Kidney epithelial cell (primary cell): ENCODE results near the gene SPG7. TPM values are rescaled to one million over a fixed set of nuclear protein-coding genes. Genes with fewer than 3 reads are reported as not detected.

Source experiments
- DNase-seq: peaks from one replicate; pipeline ENCODE4 v3.0.0-alpha.2; 2010; ENCODE audit warnings: low read depth
- H3K27me3 ChIP-seq: 2 replicates; pipeline ENCODE4 v1.6.0; 2011; ENCODE audit warnings: low read length; ENCODE audit not compliant: control insufficient read depth, insufficient read depth
- H3K36me3 ChIP-seq: 2 replicates; pipeline ENCODE4 v1.5.1; 2011; ENCODE audit warnings: low read length; ENCODE audit not compliant: control insufficient read depth, insufficient read depth
- H3K4me3 ChIP-seq: 2 replicates; pipeline ENCODE4 v1.5.1; 2011; ENCODE audit warnings: low read depth, mild to moderate bottlenecking, control low read depth, low read length
- total RNA-seq: library from RNA; depleted of rRNA; stranded (reverse); fragments of >200 nt; gene quantifications from 2 replicates; pipeline ENCODE4 v1.2.3, GENCODE V29; 2015
- TF ChIP-seq, protein P1 (sequence below): IDR thresholded peaks from 2 replicates; pipeline ENCODE4 v1.5.1; 2011; ENCODE audit warnings: mild to moderate bottlenecking, moderate library complexity, low read length, control low read depth, inconsistent platforms; ENCODE audit not compliant: insufficient read depth, poor library complexity, severe bottlenecking

SPG7 gene
- total RNA-seq, 1 donor from 2014 or later = 144 TPM

DNA sequence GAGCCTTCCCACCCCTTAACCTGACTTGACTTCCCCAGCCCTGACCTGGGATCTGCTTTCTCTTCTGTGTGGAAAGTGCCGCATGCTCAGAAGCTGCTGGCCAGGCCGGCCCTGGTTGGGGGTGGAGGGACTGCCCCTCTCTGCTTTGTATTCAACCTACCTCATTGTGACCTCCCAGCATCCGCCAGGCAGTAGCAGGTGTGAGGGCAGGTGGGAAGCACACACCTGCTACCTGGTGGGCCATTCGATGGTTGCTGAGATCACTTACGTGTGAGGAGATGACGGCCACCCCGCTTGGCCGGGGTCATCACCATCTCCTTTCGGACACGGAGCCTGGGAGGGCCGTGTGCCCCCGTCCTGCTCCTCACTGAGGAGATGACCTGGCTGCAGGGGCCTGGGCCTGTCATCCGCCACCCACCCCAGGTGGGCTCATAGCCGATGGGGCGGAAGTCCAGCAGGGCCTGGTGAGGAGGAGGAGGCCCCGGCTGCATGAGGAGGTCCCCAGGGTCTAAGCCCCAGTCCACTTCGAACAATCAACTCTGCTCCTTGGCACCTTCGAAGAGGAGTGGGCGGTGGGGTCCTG lies 74.5 kb downstream of the SPG7 start:
- DNase-seq = no peak
- TF ChIP-seq, protein P1, sequence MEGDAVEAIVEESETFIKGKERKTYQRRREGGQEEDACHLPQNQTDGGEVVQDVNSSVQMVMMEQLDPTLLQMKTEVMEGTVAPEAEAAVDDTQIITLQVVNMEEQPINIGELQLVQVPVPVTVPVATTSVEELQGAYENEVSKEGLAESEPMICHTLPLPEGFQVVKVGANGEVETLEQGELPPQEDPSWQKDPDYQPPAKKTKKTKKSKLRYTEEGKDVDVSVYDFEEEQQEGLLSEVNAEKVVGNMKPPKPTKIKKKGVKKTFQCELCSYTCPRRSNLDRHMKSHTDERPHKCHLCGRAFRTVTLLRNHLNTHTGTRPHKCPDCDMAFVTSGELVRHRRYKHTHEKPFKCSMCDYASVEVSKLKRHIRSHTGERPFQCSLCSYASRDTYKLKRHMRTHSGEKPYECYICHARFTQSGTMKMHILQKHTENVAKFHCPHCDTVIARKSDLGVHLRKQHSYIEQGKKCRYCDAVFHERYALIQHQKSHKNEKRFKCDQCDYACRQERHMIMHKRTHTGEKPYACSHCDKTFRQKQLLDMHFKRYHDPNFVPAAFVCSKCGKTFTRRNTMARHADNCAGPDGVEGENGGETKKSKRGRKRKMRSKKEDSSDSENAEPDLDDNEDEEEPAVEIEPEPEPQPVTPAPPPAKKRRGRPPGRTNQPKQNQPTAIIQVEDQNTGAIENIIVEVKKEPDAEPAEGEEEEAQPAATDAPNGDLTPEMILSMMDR = no peak
- no peaks in the 10 kb centered on the region for H3K27me3 ChIP-seq
- H3K4me3 ChIP-seq = no peak overlapping the region
- H3K36me3 ChIP-seq = no peaks in the 10 kb centered on the region

DNA sequence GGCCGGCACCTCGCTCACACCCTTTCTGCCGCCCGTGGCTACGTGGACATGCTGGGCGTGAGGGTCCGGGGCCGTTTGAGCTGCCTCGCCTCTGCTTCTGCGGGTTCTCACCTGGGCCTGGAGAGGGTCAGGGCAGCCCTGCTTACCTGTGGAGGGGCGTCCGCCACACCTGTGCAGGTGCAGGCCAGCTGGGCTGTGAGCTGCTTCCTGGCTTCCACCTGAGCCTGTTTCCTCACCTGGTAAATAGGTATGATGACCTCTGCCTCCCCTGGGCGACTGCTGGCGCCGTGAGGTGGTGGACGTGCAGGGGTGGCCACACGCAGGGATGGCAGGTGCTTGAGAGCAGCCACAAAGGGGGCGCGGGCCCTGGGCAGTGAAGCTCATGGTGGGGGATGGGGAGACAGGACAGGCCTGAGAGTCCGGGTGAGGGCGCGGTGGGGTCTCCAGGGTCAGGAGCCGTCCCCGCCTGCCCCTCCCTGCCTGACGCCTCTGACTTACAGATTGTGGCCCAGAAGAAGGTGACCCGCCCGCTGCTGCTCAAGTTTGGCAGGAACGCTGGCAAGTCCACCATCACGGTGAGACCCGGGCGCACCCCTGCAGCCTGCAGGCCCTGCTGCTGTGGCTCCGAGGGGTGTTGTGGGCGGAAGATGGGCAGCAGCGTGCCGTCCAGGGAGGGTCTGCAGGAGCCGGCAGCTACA lies 75.1 kb downstream of the SPG7 start:
- Histone ChIP-seq H3K36me3 (no peaks in the 10 kb centered on the region), H3K4me3 (no peak overlapping the region), H3K27me3 (no peaks in the 10 kb centered on the region)
- TF ChIP-seq, protein P1 = no peak
- DNase-seq = no peak

DNA sequence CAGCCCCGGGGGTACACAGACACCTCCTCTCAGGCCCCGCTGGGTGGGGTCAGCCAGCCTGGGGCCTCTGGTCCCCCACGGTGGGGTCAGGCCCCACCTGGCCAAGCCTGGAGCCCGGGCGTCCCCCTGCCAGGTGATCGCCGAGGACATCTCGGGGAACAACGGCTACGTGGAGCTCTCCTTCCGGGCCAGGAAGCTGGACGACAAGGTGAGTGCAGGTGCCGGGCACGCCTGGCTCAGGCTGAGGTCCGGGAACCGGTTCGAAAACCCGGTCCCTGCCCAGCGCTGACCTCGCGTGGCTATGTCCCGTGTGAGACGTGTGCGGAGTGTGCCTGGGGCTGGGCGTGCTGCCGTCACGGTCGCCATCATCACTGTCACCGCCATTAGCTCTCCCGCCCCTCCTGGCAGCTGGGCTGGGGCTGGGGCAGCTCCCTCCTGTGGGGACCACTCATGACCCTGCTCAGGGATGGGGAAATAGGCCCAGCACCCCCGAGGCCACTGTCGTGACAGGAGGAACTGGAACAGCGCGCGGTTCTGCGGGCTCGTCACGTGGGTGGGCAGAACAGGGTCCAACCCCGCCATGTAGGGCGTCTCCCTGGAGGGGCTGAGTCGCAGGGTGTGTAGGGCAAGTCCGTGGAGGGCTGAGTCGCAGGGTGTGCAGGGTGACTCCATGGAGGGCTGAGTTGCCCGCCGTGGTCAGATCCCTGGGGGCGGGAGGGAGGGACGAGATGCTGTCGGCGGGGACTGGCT lies 75.9 kb downstream of the SPG7 start:
- no peak for DNase-seq
- Histone ChIP-seq H3K4me3 (no peak overlapping the region), H3K27me3 (no peaks in the 10 kb centered on the region), H3K36me3 (no peaks in the 10 kb centered on the region)
- TF ChIP-seq, protein P1 = no peak

- no peak overlapping the region for H3K4me3 ChIP-seq
- no peaks in the 10 kb centered on the region for H3K27me3 ChIP-seq
- TF ChIP-seq, protein P1 = no peak
- DNase-seq = no peak
- H3K36me3 ChIP-seq = no peaks in the 10 kb centered on the region
Measured at GRCh38 chr16:89584768-89585549, 76.8 kb downstream of the SPG7 start.

DNA sequence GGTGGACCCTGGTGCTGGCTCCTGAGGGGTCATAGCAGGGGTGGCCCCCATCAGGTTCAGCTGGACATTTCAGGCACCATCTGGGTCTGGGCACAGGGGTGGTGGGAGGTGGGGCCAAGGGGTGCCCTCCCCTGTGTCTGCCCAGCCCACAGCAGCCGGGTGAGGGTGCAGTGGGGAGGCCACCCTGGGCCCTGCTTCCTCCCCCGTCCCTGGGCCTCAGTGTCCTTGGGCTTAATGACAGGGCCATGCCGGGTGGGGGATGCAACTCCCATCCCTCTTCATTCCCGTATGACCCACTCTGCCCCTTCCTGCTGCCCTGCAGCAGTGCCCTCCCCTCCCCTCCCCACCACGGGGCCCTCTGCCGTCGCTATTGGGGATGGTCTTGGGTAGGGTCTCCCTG lies 78.0 kb downstream of the SPG7 start:
- H3K27me3 ChIP-seq = no peaks in the 10 kb centered on the region
- DNase-seq = no peak
- H3K4me3 ChIP-seq = no peak overlapping the region
- H3K36me3 ChIP-seq = no peaks in the 10 kb centered on the region
- TF ChIP-seq, protein P1 = no peak
